Bronchus fibroblast of lung (primary cell): ENCODE measurements around the gene ZMYM2. TPM values are rescaled to one million over a fixed set of nuclear protein-coding genes. Genes with fewer than 3 reads are reported as not detected.

Experiments
- total RNA-seq: library from RNA; depleted of rRNA; stranded (reverse); fragments of >200 nt; gene quantifications from 2 replicates; pipeline ENCODE4 v1.2.3, GENCODE V29; 2015

The ZMYM2 gene
- total RNA-seq, result 11.7 and 17.1 TPM in 2 replicates

DNA sequence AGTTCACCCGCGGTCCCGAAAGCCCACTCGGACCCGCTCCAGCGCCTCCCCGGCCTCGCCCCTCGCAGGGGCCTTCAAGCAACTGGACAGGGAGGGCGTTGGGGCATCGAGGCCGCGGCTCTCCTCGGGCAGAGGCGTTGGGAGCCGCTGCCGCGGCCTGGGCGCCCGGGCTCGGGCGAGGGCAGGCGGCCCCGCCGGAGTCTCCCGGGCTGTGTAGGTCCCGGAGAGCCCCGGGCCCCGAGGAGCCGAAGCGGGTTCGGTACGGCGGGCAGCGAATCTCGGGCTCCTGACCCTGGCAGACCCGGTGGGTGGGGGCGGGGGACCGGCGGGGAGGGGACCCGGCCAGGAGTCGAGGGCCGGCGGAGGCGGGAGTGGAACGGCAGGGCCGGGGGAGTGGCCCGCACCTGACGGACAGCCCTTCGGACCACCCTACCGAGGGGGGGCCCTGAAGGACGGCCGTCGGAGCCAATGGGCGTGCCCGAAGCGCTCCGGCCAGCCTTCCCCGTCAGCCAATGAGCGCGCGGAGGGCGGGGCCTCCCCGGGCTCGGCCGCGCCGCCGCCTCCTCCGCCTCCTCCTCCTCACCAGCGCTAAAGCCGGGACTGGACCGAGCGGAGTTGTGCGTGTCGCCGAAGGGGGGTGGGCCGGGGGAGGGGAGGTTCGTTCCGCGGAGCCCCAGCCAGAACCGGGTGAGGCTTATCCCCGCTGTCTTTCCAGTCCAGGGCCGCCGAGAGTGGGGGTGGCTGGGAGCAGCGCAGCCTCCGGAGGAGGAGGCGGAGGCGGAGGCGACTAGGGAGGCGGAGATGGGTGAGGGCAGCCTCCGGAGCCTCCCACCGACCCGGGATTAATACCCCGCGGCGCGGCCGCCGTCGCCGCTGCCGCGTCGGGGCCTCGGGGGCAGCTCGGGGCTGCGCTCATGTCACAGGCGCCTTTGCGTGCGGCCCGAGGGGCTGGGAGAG, at the start of gene ZMYM2:
Gene ZMYM2, plus strand, starts transcription at position 573 of the 957 bp plus-strand sequence. CDS start 34,346 bp downstream, outside the sequence.

Other genes starting within 250 kb of the ZMYM2 start
- gene PSPC1, start 175.8 kb upstream of the ZMYM2 start, total RNA-seq, result 29.1 and 36.8 TPM in 2 replicates
- gene ZMYM5, start 95.1 kb upstream of the ZMYM2 start, total RNA-seq, result 4.6 and 5.0 TPM in 2 replicates
- 0.30 and 0.34 TPM in 2 replicates for gene GJA3, start 202.3 kb downstream of the ZMYM2 start, total RNA-seq
- gene GJB2, start 234.2 kb downstream of the ZMYM2 start, total RNA-seq, result under 0.01 TPM in 1 of 2 replicates, not detected in the other